ENCODE data around the gene CEP290. TPM values are rescaled to one million over a fixed set of nuclear protein-coding genes. Genes with fewer than 3 reads are reported as not detected.

CEP290 gene
- polyA plus RNA-seq, 1 donor = 16.4 TPM

DNA sequence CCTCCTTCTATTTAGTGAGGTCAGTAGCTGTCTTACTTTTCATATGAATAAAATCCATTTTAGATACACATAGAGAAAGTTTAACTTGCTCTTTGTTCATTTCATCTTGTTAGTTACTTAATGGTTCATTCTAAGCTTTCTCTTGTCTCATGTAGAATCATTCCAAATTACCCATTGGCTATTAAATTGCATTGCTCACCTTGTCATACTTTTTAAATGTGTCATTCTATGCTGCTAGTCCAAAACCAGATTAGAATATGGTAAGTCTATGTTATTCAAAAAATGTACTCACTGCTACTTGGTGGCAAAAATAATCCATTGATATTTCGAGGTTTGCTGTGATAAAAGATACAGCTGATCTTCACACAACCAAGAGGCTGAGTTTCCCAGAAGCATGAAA lies 115.7 kb downstream of the CEP290 start:
- Histone ChIP-seq H3K36me3 (ENCODE audit: control insufficient read depth, insufficient read depth, low read length) (no peaks in the 10 kb centered on the region), H3K9me3 (ENCODE audit: control insufficient read depth, low read depth, low read length) (no peaks in the 10 kb centered on the region), H3K4me1 (ENCODE audit: control insufficient read depth, insufficient read depth, low read length) (no peaks in the 10 kb centered on the region), H3K27ac (ENCODE audit: low read length) (no peak overlapping the region), H3K4me3 (ENCODE audit: low read length) (no peak overlapping the region), H3K27me3 (ENCODE audit: control insufficient read depth, insufficient read depth, low read length) (no peaks in the 10 kb centered on the region)
- no CpG with 5 or more reads among the region's 1 CpG for WGBS (ENCODE audit: insufficient coverage, low lambda C conversion rate)
- no peak for DNase-seq

- Histone ChIP-seq H3K4me3 (ENCODE audit: low read length) (no peak overlapping the region), H3K9me3 (ENCODE audit: control insufficient read depth, low read depth, low read length) (peaks cover 3% of the 10 kb centered on the region), H3K27ac (ENCODE audit: low read length) (no peak overlapping the region), H3K36me3 (ENCODE audit: control insufficient read depth, insufficient read depth, low read length) (no peaks in the 10 kb centered on the region), H3K4me1 (ENCODE audit: control insufficient read depth, insufficient read depth, low read length) (no peaks in the 10 kb centered on the region), H3K27me3 (ENCODE audit: control insufficient read depth, insufficient read depth, low read length) (no peaks in the 10 kb centered on the region)
- no peak for DNase-seq
- 100% methylated on average over 1 of the region's 3 CpGs for WGBS (ENCODE audit: insufficient coverage, low lambda C conversion rate)
These were observed 123.9 kb downstream of the CEP290 start for GRCh38 chr12:88017964-88018363.

DNA sequence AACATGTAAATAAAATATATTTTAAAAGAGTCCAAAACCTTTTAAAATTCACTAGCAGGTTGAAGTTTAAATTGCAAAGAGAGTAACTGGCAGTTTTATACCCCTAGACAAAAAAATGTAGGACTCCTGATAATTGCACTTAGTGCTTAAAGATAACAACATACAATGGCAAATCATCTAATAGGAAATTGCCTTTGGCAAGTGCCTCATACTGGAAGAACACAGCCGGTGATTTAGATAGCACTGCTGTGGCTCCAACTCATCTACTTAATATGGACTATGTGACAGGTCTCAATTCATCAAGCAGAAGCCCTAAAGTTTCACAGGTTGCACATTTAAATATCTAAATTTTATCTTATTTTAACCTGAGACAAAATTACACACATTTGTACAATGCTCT lies 126.1 kb downstream of the CEP290 start:
- H3K36me3 ChIP-seq (ENCODE audit: control insufficient read depth, insufficient read depth, low read length) = no peaks in the 10 kb centered on the region
- no peak overlapping the region for H3K4me3 ChIP-seq (ENCODE audit: low read length)
- no peak overlapping the region for H3K27ac ChIP-seq (ENCODE audit: low read length)
- no peaks in the 10 kb centered on the region for H3K27me3 ChIP-seq (ENCODE audit: control insufficient read depth, insufficient read depth, low read length)
- H3K4me1 ChIP-seq (ENCODE audit: control insufficient read depth, insufficient read depth, low read length) = no peaks in the 10 kb centered on the region
- peaks cover 3% of the 10 kb centered on the region for H3K9me3 ChIP-seq (ENCODE audit: control insufficient read depth, low read depth, low read length)
- DNase-seq = no peak
- WGBS (ENCODE audit: insufficient coverage, low lambda C conversion rate) = no CpG with 5 or more reads among the region's 1 CpG

GRCh38 chr12:88011755-88012154 lies 130.1 kb downstream of the CEP290 start:
- Histone ChIP-seq H3K4me1 (ENCODE audit: control insufficient read depth, insufficient read depth, low read length) (no peaks in the 10 kb centered on the region), H3K9me3 (ENCODE audit: control insufficient read depth, low read depth, low read length) (no peaks in the 10 kb centered on the region), H3K27me3 (ENCODE audit: control insufficient read depth, insufficient read depth, low read length) (no peaks in the 10 kb centered on the region), H3K36me3 (ENCODE audit: control insufficient read depth, insufficient read depth, low read length) (no peaks in the 10 kb centered on the region), H3K27ac (ENCODE audit: low read length) (no peak overlapping the region), H3K4me3 (ENCODE audit: low read length) (no peak overlapping the region)
- WGBS (ENCODE audit: insufficient coverage, low lambda C conversion rate) = 100% methylated on average over 2 of the region's 5 CpGs
- no peak for DNase-seq

- H3K4me3 ChIP-seq (ENCODE audit: low read length) = no peak overlapping the region
- no peak overlapping the region for H3K27ac ChIP-seq (ENCODE audit: low read length)
- H3K36me3 ChIP-seq (ENCODE audit: control insufficient read depth, insufficient read depth, low read length) = no peaks in the 10 kb centered on the region
- WGBS (ENCODE audit: insufficient coverage, low lambda C conversion rate) = no CpG with 5 or more reads among the region's 4 CpGs
- no peaks in the 10 kb centered on the region for H3K27me3 ChIP-seq (ENCODE audit: control insufficient read depth, insufficient read depth, low read length)
- H3K9me3 ChIP-seq (ENCODE audit: control insufficient read depth, low read depth, low read length) = no peaks in the 10 kb centered on the region
- no peaks in the 10 kb centered on the region for H3K4me1 ChIP-seq (ENCODE audit: control insufficient read depth, insufficient read depth, low read length)
- DNase-seq = no peak
These were observed 135.5 kb downstream of the CEP290 start for GRCh38 chr12:88006351-88006750.

DNA sequence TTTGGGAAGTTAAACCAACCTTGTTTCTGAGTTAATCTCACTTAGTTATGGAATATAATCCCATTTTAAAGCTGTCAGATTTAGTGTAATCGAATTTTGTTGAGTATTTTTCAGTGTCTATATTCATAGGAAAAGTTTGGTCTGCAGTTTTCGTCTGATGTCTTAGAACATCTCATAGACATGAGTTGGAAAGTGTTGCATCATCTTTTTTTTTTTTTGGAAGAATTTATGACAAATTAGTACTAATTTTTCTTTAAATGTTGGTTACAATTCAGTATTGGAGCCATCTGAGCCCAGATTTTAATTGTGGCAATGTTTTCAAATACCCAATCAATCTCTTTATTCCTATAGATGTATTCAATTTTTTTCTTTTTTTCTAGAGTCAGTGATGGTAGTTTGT lies 140.6 kb downstream of the CEP290 start:
- WGBS (ENCODE audit: insufficient coverage, low lambda C conversion rate) = no CpG with 5 or more reads among the region's 2 CpGs
- H3K27ac ChIP-seq (ENCODE audit: low read length) = no peak overlapping the region
- DNase-seq = no peak
- H3K4me3 ChIP-seq (ENCODE audit: low read length) = no peak overlapping the region
- H3K36me3 ChIP-seq (ENCODE audit: control insufficient read depth, insufficient read depth, low read length) = no peaks in the 10 kb centered on the region
- H3K27me3 ChIP-seq (ENCODE audit: control insufficient read depth, insufficient read depth, low read length) = no peaks in the 10 kb centered on the region
- no peaks in the 10 kb centered on the region for H3K4me1 ChIP-seq (ENCODE audit: control insufficient read depth, insufficient read depth, low read length)
- no peaks in the 10 kb centered on the region for H3K9me3 ChIP-seq (ENCODE audit: control insufficient read depth, low read depth, low read length)

Other genes with a start within 250 kb of the CEP290 start
- 0.04 TPM for gene C12orf50, start 112.7 kb downstream of the CEP290 start, polyA plus RNA-seq
- 17.7 TPM for gene TMTC3, start 219 bp upstream of the CEP290 start, polyA plus RNA-seq

Data from large intestine (tissue), 3 donors.